Neuronal stem cell (in vitro differentiated cells): ENCODE data around the gene LAMA2.

Source experiments
- DNase-seq: peaks from one replicate; pipeline ENCODE4 v3.0.0-alpha.2; 2013; ENCODE audit warnings: low spot score
- H2AFZ ChIP-seq: one replicate; pipeline ENCODE4 v1.6.1; 2013; ENCODE audit warnings: mild to moderate bottlenecking, low read length, inconsistent platforms
- H2AK5ac ChIP-seq: 2 replicates; pipeline ENCODE4 v1.6.1; 2013; ENCODE audit warnings: low read depth, mild to moderate bottlenecking, inconsistent platforms, low read length, moderate library complexity, mixed read lengths
- H2BK120ac ChIP-seq: 2 replicates; pipeline ENCODE4 v1.6.1; 2013; ENCODE audit warnings: low read depth, mild to moderate bottlenecking, inconsistent platforms, low read length, moderate library complexity, mixed read lengths
- H2BK12ac ChIP-seq: one replicate; pipeline ENCODE4 v1.6.1; 2013; ENCODE audit warnings: low read length, inconsistent platforms
- H2BK15ac ChIP-seq: 2 replicates; pipeline ENCODE4 v1.6.1; 2013; ENCODE audit warnings: mild to moderate bottlenecking, low read length, inconsistent platforms, mixed read lengths
- H2BK5ac ChIP-seq: one replicate; pipeline ENCODE4 v1.6.1; 2013; ENCODE audit warnings: inconsistent platforms, mild to moderate bottlenecking, low read length, moderate library complexity
- H3K14ac ChIP-seq: one replicate; pipeline ENCODE4 v1.6.1; 2013; ENCODE audit warnings: low read length, inconsistent platforms
- H3K18ac ChIP-seq: 2 replicates; pipeline ENCODE4 v1.6.1; 2013; ENCODE audit warnings: low read length, inconsistent platforms
- H3K23ac ChIP-seq: 2 replicates; pipeline ENCODE4 v1.6.1; 2013; ENCODE audit warnings: low read depth, mild to moderate bottlenecking, mixed read lengths, low read length, inconsistent platforms; ENCODE audit not compliant: poor library complexity
- H3K27ac ChIP-seq: replicated peaks from 3 replicates; pipeline ENCODE4 v1.5.1; 2013; ENCODE audit warnings: low read length, inconsistent platforms
- H3K27me3 ChIP-seq, 3 experiments: 2 replicates each; pipeline ENCODE4 v1.6.1; 2013; ENCODE audit warnings: low read length in 3 of 3, mild to moderate bottlenecking in 2 of 3, inconsistent platforms in 1 of 3, low read depth in 1 of 3, mixed read lengths in 1 of 3, moderate library complexity in 1 of 3; ENCODE audit not compliant: control insufficient read depth in 3 of 3, insufficient read depth in 3 of 3
- H3K36me3 ChIP-seq, 2 donors: replicated peaks in 1 of 2; 2 replicates each; pipeline ENCODE4 v1.6.1; 2013; ENCODE audit warnings: low read length in 2 of 2; ENCODE audit not compliant: control insufficient read depth in 2 of 2, insufficient read depth in 2 of 2
- H3K4ac ChIP-seq: 2 replicates; pipeline ENCODE4 v1.6.1; 2013; ENCODE audit warnings: inconsistent platforms, mild to moderate bottlenecking, low read length, moderate library complexity
- H3K4me1 ChIP-seq, 2 donors: 1 replicate in 1 of 2; 2 replicates in 1 of 2; pipeline ENCODE4 v1.6.1; 2013; ENCODE audit warnings: low read length in 2 of 2, low read depth in 1 of 2; ENCODE audit not compliant: control insufficient read depth in 2 of 2, insufficient read depth in 1 of 2
- H3K4me2 ChIP-seq: one replicate; pipeline ENCODE4 v1.6.1; 2013; ENCODE audit warnings: mild to moderate bottlenecking, low read length, inconsistent platforms; ENCODE audit not compliant: insufficient read depth, poor library complexity, severe bottlenecking
- H3K4me3 ChIP-seq, 2 donors: 2 replicates each; pipeline ENCODE4 v1.5.1; 2013; ENCODE audit warnings: low read length in 2 of 2, mild to moderate bottlenecking in 2 of 2, inconsistent platforms in 1 of 2, moderate library complexity in 1 of 2
- H3K79me1 ChIP-seq: one replicate; pipeline ENCODE4 v1.6.1; 2013; ENCODE audit warnings: low read depth, mild to moderate bottlenecking, inconsistent platforms, low read length, moderate library complexity
- H3K9ac ChIP-seq: one replicate; pipeline ENCODE4 v1.6.1; 2013; ENCODE audit warnings: mild to moderate bottlenecking, low read depth, low read length, inconsistent platforms; ENCODE audit not compliant: poor library complexity
- H3K9me3 ChIP-seq, 2 donors: replicated peaks in 1 of 2; 2 replicates each; pipeline versions ENCODE3 to v1.6.1; 2013; ENCODE audit warnings: low read length in 2 of 2, mild to moderate bottlenecking in 2 of 2, inconsistent platforms in 1 of 2, low read depth in 1 of 2, mixed read lengths in 1 of 2, moderate library complexity in 1 of 2; ENCODE audit not compliant: control insufficient read depth in 2 of 2, insufficient read depth in 1 of 2
- H4K8ac ChIP-seq: one replicate; pipeline ENCODE4 v1.6.1; 2013; ENCODE audit warnings: low read depth, mild to moderate bottlenecking, inconsistent platforms, low read length, moderate library complexity
- H4K91ac ChIP-seq: one replicate; pipeline ENCODE4 v1.6.1; 2013; ENCODE audit warnings: low read length, low read depth, mild to moderate bottlenecking, inconsistent platforms; ENCODE audit not compliant: poor library complexity
- WGBS, 2 donors: extraction: QIAGEN DNeasy Blood & Tissue Kit; methylation state at CpG; one replicate each; pipeline ENCODE4 v1.1.7; 2013; ENCODE audit warnings: missing lambda C conversion rate in 2 of 2, mixed read lengths in 1 of 2; ENCODE audit not compliant: insufficient read length in 2 of 2, insufficient replicate concordance in 1 of 2; ENCODE audit errors: extremely low coverage in 2 of 2; 5-methylcytosine and 5-hydroxymethylcytosine counted together

LAMA2 gene

DNA sequence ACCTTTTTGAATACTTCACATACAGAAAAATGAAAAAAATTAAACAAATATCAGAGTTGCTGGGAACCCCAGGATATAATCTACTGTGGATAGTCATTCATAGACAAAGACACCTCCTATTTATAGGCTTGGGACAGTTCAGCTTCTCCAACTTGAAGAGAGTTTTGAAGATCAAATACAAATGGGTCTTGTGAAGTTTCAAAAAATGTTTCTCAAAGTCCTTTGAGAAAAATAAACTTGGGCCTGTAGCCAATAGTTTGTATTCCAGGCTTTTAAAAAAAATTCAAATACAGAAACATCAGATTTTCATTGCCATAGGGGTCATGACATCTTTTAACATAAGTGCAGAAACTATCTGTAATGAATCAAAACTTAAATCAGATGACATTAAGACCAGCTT is 334.8 kb downstream of the LAMA2 start:
- Histone ChIP-seq H3K4me3 (no peak overlapping the region), H3K79me1 (no peaks in the 10 kb centered on the region), H4K91ac (no peak overlapping the region), H3K27me3 (no peaks in the 10 kb centered on the region), H3K4ac (no peak overlapping the region), H3K14ac (no peak overlapping the region), H3K27ac (no peak overlapping the region), H3K9ac (no peak overlapping the region), H3K4me2 (no peak overlapping the region), H3K36me3 (no peaks in the 10 kb centered on the region), H3K18ac (no peak overlapping the region), H2BK120ac (no peak overlapping the region), H3K9me3 (no peaks in the 10 kb centered on the region), H4K8ac (no peak overlapping the region), H2BK12ac (no peak overlapping the region), H3K23ac (no peak overlapping the region), H2BK15ac (no peak overlapping the region), H3K4me1 (no peaks in the 10 kb centered on the region), H2AK5ac (no peak overlapping the region), H2BK5ac (no peak overlapping the region), H2AFZ (no peak overlapping the region)
- DNase-seq = no peak

DNA sequence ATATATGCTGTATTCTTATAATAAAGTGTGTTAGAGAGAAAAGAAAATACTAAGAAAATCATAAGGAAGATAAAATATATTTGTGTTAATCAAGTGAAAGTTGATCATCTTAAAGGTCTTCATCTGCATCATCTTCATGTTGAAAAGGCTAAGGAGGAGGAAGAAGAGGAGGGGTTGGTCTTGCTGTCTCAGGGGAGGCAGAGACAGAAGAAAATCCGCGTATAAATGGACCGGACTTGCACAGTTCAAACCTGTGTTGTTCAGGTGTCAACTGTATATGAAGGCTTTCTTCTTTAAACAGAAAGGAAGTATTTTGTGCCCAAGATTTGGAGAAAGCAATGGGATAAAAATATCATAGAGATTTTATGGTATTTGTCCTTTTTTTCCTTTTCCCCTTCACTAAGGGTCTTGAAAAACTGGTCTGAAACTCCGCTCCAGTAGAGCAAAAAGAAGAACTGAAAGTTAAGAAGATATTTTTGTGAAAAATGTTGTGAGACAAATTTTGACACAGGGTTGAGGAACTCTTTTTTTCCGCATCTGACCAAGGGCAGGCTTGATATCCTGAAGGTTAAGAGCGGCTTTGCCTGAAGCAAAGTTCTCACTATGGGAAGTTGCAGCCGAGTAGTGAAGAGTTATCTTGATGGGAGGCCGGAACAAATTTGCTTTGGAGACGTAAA is 350.7 kb downstream of the LAMA2 start:
- Histone ChIP-seq H3K79me1 (no peaks in the 10 kb centered on the region), H3K9me3 (no peaks in the 10 kb centered on the region), H3K4me1 (peaks cover 0 to 13% of the 10 kb centered on the region in 2 donors), H2BK5ac (no peak overlapping the region), H3K4ac (no peak overlapping the region), H2AFZ (no peak overlapping the region), H3K18ac (no peak overlapping the region), H3K23ac (no peak overlapping the region), H3K9ac (no peak overlapping the region), H4K91ac (no peak overlapping the region), H2AK5ac (no peak overlapping the region), H4K8ac (no peak overlapping the region), H3K27me3 (no peaks in the 10 kb centered on the region), H2BK120ac (no peak overlapping the region), H2BK12ac (no peak overlapping the region), H3K36me3 (no peaks in the 10 kb centered on the region), H3K27ac (no peak overlapping the region), H2BK15ac (no peak overlapping the region), H3K4me3 (no peak overlapping the region), H3K4me2 (no peak overlapping the region), H3K14ac (no peak overlapping the region)
- no peak for DNase-seq
- WGBS, 2 donors = no CpG with 5 or more reads among the region's 9 CpGs

DNA sequence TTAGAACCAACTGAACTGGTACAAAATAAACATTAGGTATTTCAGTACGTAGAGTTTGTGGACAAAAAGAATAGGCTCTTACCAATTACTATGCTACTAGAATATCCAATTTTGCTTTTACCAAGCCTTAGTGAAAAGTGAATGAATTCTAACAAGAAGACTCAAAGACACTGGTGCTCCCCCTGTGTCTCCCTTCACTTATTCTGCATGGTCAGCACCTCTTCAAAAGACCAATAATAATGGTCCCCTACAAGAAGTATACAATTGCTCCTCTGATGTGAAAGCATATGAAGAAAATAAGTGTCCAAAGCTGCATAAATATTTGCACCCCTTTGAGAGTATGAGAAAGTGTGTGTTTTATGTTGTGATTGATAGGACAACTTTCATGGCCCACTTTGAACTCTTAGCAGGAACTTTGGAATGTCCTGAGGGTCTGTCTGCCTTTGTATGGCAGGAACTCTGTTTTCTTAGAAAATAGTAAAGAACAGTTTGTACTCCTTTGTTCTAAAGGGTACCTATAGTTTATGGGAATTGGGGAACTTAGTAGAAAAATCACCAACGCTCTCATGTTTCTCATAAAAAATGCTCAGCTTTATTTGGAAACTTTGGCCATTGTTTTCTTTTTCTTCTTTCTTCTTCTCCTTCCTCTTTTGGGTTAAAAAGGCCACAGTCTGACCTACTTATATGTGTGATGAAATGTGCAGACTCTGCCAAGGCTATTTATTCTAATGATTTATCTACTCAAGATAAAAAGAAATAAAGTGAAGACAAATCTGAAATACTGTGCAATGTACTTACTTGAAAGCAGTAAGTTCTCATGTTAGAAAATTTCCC is 352.4 kb downstream of the LAMA2 start:
- Histone ChIP-seq H4K8ac (no peak overlapping the region), H3K27ac (no peak overlapping the region), H3K4ac (no peak overlapping the region), H3K36me3 (no peaks in the 10 kb centered on the region), H2BK12ac (no peak overlapping the region), H2BK120ac (no peak overlapping the region), H2BK15ac (no peak overlapping the region), H3K4me1 (peaks cover 0 to 13% of the 10 kb centered on the region in 2 donors), H2AK5ac (no peak overlapping the region), H3K4me2 (no peak overlapping the region), H2AFZ (peak overlapping the region; percentile 36), H4K91ac (no peak overlapping the region), H2BK5ac (no peak overlapping the region), H3K14ac (no peak overlapping the region), H3K9me3 (no peaks in the 10 kb centered on the region), H3K23ac (no peak overlapping the region), H3K4me3 (no peak overlapping the region), H3K79me1 (no peaks in the 10 kb centered on the region), H3K18ac (no peak overlapping the region), H3K27me3 (no peaks in the 10 kb centered on the region), H3K9ac (no peak overlapping the region)
- no CpG with 5 or more reads among the region's 2 CpGs for WGBS, 2 donors
- DNase-seq = no peak

GRCh38 chr6:129236001-129236517 is 353.1 kb downstream of the LAMA2 start:
- H3K4ac ChIP-seq = no peak overlapping the region
- H2BK15ac ChIP-seq = no peak overlapping the region
- no peak overlapping the region for H2BK12ac ChIP-seq
- no peak overlapping the region for H3K4me2 ChIP-seq
- H3K4me3 ChIP-seq = no peak overlapping the region
- H3K23ac ChIP-seq = no peak overlapping the region
- no peaks in the 10 kb centered on the region for H3K79me1 ChIP-seq
- H3K9ac ChIP-seq = no peak overlapping the region
- H3K4me1 ChIP-seq = peaks cover 0 to 13% of the 10 kb centered on the region in 2 donors
- no peak overlapping the region for H2BK5ac ChIP-seq
- no peak overlapping the region for H3K14ac ChIP-seq
- no CpG with 5 or more reads among the region's 4 CpGs for WGBS, 2 donors
- H3K36me3 ChIP-seq = no peaks in the 10 kb centered on the region
- H3K27ac ChIP-seq = no peak overlapping the region
- H2AFZ ChIP-seq = peak overlapping the region; percentile 36
- no peak overlapping the region for H3K18ac ChIP-seq
- no peaks in the 10 kb centered on the region for H3K9me3 ChIP-seq
- H4K91ac ChIP-seq = no peak overlapping the region
- no peak overlapping the region for H2AK5ac ChIP-seq
- H3K27me3 ChIP-seq = no peaks in the 10 kb centered on the region
- no peak overlapping the region for H2BK120ac ChIP-seq
- no peak overlapping the region for H4K8ac ChIP-seq
- DNase-seq = no peak
